Subcutaneous adipose tissue (tissue), 4 donors: ENCODE results near the gene DPRX. TPM values are rescaled to one million over a fixed set of nuclear protein-coding genes. Genes with fewer than 3 reads are reported as not detected.

Experiments
- total RNA-seq, 4 donors: library from RNA; depleted of rRNA; stranded (reverse); fragments of >200 nt; gene quantifications; one replicate each; pipeline ENCODE4 v1.1.0, GENCODE V29; 2016
- TF ChIP-seq, protein P1 (sequence below): fragments of 450-650 bp; IDR thresholded peaks from one replicate; pipeline ENCODE4 v1.5.1; 2016; ENCODE audit warnings: low read depth, mild to moderate bottlenecking, control low read depth, antibody characterized with exemption, moderate library complexity

Gene DPRX
- total RNA-seq, 4 donors from 2014 or later: not detected

DNA sequence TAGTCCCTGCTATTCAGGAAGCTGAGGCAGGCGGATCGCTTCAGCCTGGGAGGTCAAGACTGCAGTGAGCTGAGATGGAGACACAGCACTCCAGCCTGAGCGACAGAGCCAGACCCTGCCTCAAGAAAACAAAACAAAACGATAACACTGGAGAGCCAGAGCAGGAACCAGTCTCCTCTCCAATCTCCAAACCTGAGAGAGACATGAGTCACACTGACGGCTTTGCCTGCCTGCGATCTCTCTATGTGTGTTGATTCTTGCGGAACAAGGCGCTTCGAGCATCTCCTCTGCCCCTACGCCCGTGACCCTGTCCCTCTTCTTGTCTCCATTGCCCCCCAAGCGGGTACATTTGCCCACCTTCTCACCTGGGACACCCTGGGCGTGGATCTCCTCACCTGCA is 15.6 kb downstream of the DPRX start:
- TF ChIP-seq, protein P1, sequence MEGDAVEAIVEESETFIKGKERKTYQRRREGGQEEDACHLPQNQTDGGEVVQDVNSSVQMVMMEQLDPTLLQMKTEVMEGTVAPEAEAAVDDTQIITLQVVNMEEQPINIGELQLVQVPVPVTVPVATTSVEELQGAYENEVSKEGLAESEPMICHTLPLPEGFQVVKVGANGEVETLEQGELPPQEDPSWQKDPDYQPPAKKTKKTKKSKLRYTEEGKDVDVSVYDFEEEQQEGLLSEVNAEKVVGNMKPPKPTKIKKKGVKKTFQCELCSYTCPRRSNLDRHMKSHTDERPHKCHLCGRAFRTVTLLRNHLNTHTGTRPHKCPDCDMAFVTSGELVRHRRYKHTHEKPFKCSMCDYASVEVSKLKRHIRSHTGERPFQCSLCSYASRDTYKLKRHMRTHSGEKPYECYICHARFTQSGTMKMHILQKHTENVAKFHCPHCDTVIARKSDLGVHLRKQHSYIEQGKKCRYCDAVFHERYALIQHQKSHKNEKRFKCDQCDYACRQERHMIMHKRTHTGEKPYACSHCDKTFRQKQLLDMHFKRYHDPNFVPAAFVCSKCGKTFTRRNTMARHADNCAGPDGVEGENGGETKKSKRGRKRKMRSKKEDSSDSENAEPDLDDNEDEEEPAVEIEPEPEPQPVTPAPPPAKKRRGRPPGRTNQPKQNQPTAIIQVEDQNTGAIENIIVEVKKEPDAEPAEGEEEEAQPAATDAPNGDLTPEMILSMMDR: no peak

DNA sequence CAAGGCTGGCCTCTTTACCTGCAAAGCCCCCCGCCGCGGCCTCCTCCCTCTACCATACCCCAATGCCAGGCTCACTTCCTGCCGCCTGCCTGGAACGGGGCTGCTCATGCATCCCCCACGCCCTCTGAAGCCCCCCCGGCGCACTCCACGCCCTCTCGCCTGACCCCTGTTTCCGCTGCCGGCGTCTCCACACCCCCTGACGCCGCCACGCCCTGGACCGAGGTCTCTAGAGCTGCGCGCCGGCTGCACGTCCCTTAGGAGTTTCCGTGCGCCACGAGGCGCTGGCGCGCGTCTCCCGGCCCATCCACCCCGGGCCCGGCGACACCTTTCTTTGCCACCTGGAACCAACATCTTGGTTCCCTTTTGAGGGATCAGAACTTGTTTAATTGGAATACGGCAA is 16.0 kb downstream of the DPRX start:
- TF ChIP-seq, protein P1: no peak

DNA sequence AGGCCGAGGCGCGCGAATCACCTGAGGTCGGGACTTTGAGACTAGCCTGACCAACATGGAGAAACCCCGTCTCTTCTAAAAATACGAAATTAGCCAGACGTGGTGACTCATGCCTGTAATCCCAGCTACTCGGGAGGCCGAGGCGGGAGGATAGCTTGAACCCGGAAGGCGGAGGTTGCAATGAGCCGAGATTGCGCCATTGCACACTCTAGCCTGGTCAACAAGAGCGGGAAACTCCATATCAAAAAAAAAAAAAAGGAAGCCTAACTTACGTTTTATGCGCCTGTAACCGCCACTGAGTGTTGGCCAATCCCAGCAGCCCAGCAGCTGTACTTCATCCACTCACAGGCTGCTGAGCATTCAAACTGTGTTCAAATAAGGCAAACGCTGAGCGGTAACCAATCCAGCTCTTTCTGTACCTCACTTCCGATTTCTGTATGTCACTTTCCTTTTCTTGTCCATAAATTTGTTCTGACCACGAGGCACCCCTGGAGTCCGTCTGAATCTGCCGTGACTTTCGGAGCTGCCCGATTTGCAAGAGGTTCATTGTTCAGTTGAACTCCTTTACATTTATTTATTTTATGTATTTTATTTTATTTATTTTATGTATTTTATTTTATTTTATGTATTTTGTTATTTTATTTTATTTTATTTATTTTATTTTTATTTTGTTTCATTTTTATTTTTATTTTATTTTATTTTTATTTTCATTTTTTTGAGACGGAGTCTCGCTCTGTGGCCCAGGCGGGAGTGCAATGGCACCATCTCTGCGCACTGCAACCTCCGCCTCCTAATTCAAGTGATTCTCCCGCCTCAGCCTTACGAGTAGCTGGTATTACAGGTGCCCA is 18.2 kb downstream of the DPRX start:
- TF ChIP-seq, protein P1: no peak

DNA sequence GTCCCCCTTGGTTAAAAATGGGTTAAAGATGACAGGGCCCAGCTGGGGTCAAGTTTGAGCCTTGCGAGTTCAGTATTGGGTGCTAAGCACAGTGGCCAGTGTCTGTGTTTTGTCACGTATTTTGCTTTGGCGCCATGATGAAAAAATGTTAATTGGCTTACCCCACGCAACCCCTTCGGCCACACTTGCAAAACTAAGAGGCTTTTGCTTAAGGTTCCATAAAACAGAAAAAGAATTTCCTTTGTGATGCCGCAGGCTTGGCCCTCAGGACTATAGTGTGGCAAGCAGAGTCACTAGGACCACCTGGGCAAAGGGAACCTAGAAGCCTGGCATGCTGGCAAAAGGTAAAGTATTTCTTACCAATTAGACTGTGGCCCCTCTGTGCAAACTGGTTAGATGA is 20.7 kb downstream of the DPRX start:
- TF ChIP-seq, protein P1: no peak

DNA sequence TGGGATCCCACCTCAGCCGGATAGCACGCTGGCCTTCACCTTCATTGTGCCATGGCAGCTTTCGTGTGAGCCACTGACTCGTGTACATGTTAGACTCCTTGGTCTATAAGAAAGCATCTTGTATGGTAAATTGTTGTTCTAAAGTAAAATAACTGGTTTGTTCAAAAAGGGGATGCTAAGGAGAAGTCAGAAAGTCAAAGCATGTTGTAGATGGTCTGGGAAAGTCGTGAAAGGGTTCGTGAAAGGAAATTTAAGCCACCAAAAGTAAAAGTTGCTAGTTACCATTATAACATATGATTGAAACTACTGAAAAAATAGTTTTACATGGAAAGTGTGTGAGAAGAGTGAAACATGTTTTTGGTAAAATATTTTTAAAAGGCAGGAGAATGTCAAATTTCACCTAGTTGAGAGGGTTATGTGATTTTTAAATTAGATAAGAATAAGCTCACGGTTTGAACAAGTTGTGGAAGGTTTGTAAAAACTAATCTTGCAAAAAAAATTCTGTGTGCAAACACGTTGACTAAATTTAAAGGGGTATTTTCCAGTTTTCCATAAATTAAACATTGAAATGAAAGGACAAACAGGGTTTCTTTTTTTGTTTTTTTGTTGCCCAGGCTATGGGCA is 23.4 kb downstream of the DPRX start:
- TF ChIP-seq, protein P1: no peak

DNA sequence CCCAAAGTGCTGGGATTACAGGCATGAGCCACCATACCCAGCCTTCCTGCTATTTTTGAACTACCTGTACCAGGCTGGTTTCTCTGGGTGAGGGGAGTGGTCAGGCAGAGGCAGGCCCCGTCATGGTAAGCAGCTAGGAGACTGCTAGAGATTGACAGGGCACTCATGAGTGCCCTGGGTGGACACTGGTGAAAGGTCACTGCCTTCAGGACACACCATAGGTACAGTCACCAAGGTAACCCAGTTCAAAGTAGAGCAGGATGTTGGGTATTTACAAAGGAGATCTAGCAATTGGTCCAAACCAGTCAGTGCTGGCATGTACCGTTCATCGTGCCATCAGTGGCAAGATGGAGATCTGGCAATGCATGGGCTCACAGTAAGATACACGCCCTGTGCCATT is 25.5 kb downstream of the DPRX start:
- TF ChIP-seq, protein P1: no peak

DNA sequence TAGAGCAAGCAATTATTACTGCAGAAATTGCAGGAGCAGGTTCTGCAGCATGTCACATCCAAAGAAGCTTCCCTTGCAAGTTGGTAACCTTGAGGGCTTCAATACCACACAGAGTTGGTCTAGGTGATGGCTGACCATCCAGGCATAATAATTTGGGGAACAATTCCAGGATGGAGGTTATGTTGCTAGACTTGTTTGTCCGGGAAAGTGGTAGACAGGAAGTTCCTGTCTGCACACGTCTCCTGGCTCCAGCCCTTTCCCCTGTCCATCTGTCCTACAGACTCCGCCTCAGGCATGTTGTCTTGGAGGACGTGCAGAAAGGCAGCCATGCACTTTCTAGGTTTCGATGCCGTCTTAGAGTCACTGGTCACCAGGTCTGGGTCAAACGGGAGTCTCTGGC is 26.0 kb downstream of the DPRX start:
- TF ChIP-seq, protein P1: no peak
